Measurements from ENCODE around the gene ORMDL3.
A peak's percentile ranks its signal among the peaks of the same experiment; 100 is the strongest.
"Not testable (repeated sequence)": the region's sequence is repeated elsewhere in the genome, so short reads cannot be mapped to it uniquely, and the experiment has no call there.

ORMDL3 gene

GRCh38 chr17:39923836-39924690, 3.3 kb downstream of the ORMDL3 start:
- no peak for DNase-seq

DNA sequence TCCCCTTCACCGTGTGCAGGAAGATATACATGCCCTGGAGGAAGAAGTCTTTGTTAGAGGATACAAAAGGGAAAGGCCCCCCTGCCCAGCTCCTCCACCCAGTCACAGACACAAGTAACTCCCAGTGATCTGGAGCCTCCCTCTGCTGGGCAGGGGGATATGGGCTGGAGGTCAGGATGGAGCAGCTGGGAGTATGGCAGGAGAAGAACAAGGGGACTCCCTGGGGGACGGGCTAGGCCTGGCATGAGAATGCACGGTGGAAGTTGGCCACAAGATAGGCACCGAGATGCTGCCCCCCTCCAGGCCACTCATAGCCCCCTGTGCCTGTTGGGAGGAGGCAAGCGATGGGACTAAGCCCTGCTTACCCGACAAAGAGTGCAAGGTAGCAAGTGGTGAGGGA, 4.2 kb downstream of the ORMDL3 start:
- no peak for DNase-seq

DNA sequence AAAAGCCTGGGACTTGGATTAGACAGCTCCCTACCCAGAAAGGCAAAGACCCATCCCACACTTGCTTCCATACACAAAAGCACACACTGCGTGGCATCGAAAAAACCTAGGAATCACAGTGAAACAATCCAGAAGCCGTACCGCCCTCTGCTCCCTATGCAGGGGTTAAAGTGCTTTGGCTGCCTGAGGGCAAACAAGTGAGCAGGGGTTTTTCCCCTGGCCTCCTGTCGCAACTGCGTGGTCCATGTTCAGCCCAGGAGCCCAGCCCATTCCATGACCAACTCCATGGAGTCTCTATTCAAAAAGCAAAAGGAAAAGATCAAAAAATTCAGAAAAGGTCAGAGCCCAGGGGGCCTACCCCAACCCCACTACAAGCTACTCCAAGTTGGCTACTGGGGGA, 5.4 kb downstream of the ORMDL3 start:
- DNase-seq: no peak

DNA sequence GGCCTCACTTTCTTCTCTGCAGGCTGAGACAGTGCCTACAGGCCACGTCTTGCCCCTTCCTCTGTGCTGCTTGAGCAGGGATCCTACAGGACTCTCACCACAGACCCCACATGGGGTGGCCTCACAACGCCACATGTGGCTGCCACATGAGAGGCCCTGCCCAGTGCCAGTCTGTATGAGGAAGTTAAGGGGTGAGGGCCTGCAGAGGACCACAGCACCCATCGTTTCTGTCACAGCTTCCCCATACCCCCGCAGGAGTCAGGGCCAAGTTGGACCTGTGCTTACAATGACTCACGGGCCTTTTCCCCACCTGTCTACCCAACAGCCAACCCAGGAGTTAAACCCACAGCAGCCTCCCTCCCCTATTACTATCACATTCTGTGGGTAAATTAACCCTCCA, 6.1 kb downstream of the ORMDL3 start:
- no peak for DNase-seq

GRCh38 chr17:39920218-39921210, 6.9 kb downstream of the ORMDL3 start:
- no peak for DNase-seq

DNA sequence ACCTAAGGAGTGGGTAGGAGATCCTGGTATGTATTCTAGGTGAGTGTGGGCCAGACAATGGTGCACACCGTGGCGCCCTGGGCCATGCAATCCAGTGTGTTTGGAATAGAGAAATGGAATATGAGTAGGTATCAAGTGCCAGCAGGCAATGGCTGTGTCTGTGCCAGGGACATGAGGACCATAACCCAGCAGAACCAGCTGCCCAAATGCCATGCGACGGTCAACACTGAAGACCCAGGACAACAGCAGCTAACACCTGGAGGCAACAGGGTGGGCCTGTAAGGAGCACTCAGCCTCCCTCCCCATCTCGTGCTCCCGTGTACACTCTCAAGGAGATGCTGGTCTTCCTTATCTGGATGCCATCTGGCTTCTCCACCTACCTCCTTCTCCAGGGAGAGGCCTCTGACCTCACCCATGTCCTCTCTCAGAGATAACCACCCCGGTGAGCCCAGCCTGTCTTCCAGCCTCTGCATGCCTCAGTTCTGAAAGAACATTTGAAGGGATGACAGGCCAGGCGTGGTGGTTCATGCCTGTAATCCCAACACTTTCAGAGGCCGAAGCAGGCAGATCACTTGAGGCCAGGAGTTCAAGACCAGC, 8.2 kb downstream of the ORMDL3 start:
- no peak for DNase-seq

- DNase-seq: no peak
Measured at GRCh38 chr17:39916918-39917317, 10.5 kb downstream of the ORMDL3 start.

DNA sequence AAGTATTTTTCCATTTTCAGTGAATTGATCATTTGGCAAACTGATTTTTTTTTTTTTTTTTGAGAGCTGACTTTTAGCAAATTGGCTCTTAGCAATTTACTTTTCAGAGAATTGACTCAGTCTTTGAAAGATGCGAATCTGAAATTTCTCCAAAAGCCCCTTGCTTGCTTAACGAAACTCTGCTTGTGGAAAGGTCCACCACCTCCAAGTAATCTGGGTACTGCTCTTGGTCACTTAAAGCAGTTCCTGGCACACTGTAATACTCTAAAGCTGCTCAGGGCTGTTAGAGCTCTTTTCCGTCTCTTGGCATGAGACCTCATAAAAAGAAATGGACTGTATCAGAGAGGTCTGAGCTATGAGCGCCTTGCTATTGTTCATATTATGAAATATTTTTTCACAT, 11.8 kb downstream of the ORMDL3 start:
- no peak for DNase-seq

- DNase-seq: no peak
Measured at GRCh38 chr17:39913989-39914388, 13.4 kb downstream of the ORMDL3 start.

DNA sequence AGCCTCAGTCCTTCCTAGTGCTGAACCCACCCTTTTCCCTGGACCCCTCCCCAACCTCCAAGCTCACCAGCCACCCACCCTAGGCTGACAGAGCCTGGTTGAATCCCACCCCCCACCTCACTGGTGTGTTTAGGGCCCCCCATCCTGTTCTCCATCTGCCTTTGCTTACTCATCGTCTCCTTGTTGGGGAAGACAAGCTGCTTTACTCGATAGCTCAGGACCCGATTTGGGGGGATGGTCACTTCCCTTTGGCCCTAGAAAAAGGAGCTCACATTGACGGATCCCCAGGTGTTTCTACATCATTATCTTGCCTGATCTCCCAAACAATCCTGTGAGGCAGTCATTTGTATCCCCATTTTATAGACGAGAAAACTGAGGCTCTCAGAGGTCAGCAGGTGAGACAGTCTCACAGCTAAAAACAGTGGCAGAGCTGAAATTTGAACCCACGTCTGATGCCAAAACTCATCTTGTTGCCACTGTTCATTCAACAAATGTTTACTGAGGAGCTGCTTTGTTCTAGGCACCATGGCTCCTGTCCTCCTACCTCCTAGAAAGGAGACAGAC, 18.5 kb downstream of the ORMDL3 start:
- no peak for DNase-seq

DNA sequence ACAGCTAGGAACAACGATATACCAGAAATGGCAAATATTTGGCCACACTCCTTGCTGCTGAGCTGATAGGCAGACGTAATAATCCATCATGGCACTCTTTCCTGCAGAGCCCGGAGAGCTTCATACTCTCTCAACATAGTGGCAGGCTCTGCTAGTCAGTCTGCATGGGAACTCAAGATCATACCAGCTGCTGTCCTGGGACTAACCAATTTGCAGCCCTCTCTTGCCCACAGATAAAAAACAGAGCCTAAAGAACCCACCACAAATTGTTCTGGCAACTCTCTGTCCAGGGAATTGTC, 22.5 kb downstream of the ORMDL3 start:
- DNase-seq: no peak

GRCh38 chr17:39903158-39903884, 24.1 kb downstream of the ORMDL3 start:
- no peak for DNase-seq

- not testable (repeated sequence) for DNase-seq
Measured at GRCh38 chr17:39902027-39902426, 25.4 kb downstream of the ORMDL3 start.

DNA sequence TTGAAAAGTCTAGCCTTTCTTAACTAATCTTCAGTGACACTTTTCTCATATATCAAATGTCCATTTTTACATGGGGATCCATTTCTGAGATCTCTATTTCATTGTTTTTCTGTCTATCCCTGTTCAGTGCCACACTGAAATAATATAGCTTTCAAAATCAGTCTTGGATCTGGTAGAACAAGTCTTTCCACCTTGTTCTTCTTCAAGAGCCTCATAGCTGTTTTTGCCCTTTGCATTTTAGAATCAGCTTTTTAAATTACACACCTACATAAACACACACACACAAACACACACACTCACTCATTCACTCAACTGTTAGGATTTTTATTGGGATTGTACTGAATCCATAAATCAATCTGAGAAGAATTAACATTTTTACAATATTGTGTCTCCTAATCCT, 28.2 kb downstream of the ORMDL3 start:
- no peak for DNase-seq

DNA sequence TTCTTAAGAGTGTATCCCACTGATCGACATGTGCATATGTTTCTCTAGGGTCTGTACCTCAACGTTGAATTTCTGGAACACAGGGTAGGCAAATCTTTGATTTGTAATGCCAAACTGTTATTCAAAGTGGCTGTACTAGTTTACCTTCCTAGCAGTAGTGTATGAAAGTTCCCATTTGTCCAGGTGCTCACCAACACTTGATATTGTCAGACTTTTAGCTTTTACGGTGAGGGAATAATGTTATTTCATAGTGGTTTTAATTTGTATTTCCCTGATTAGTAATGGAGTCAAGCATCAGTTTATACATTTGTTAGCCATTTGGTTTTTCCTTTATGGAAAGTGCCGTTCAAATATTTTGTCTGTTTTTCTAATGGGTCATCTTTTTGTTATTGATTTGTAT, 29.3 kb downstream of the ORMDL3 start:
- no peak for DNase-seq

- no peak for DNase-seq
Measured at GRCh38 chr17:39894681-39895376, 32.6 kb downstream of the ORMDL3 start.

DNA sequence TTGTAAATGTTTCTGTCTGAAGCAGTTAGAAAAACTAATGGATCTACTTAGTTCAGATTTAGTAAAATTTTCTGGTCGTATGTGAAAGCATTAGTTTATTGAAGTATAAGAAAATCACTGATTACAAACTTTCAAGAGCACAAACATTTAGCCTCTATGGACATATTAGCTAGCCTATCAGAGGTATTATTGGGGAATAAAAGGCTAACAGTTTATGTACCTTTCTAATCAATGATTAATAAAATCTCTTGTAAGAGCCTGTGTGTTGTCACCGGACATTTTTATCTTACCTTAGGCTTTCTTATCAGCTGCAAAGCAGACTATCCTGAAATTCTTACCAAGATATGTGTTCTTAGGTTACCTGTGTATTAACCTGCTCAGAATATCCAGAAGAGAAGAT, 38.2 kb downstream of the ORMDL3 start:
- no peak for DNase-seq

- no peak for DNase-seq
Measured at GRCh38 chr17:39887078-39887477, 40.3 kb downstream of the ORMDL3 start.

DNA sequence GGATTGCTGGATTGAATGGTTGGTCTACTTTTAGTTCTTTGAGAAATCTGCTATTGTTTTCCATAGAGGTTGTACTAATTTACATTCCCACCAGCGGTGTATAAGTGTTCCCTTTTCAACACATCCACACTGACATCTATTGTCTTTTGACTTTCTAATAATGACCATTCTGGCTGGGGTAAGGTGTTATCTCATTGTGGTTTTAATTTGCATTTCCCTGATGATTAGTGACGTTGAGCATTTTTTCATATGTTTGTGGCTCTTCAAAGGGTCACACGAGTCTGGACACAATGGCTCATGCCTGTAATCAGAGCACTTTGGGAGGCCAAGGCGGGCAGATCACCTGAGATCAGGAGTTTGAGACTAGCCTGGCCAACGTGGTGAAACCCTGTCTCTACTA, 41.3 kb downstream of the ORMDL3 start:
- not testable (repeated sequence) for DNase-seq

- DNase-seq: peak; percentile 29
Measured at GRCh38 chr17:39872751-39873150, 54.6 kb downstream of the ORMDL3 start.

GRCh38 chr17:39871801-39872200, 55.6 kb downstream of the ORMDL3 start:
- no peak for DNase-seq

All from NCI-H1105 treated with DMSO at 0.1 percent for 48 hours (cell line).